ENCODE measurements around the gene PLD5.
"Not testable (repeated sequence)": the region's sequence is repeated elsewhere in the genome, so short reads cannot be mapped to it uniquely, and the experiment has no call there.

Gene PLD5

DNA sequence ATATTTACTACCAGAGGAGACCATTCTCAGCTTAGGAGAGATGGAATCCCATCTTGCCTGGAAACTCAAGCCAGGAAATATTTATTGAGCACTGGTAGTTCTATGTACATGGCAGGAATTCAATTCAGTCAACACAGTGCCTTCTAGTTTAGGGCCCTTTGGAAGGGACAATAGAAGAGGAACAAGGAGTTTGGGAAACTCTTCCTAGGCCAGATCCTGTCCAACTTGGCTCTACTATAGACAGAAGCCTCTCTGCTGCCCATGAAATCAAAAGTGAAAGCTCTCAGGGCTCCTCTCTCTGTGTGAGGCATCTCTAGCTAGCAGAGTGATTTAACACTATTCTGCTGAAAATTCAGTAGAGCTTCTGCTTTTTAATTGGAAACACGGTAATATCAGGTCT lies 281.0 kb downstream of the PLD5 start:
- no peaks in the 10 kb centered on the region for H3K9me3 ChIP-seq (ENCODE audit: control insufficient read depth, low read length)
- H3K4me1 ChIP-seq (ENCODE audit: control insufficient read depth, insufficient read depth, low read length, poor library complexity, severe bottlenecking): no peaks in the 10 kb centered on the region
- H3K27me3 ChIP-seq (replicated peaks; ENCODE audit: control insufficient read depth, insufficient read depth, low read length, poor library complexity, severe bottlenecking): no peaks in the 10 kb centered on the region
- H3K4me3 ChIP-seq (ENCODE audit: insufficient read depth, low read depth, low read length, poor library complexity, severe bottlenecking): no peak overlapping the region
- DNase-seq: no peak
- H3K27ac ChIP-seq (ENCODE audit: insufficient read depth, low read length, poor library complexity, severe bottlenecking): no peak overlapping the region
- no peaks in the 10 kb centered on the region for H3K36me3 ChIP-seq (ENCODE audit: control insufficient read depth, insufficient read depth, low read length)

DNA sequence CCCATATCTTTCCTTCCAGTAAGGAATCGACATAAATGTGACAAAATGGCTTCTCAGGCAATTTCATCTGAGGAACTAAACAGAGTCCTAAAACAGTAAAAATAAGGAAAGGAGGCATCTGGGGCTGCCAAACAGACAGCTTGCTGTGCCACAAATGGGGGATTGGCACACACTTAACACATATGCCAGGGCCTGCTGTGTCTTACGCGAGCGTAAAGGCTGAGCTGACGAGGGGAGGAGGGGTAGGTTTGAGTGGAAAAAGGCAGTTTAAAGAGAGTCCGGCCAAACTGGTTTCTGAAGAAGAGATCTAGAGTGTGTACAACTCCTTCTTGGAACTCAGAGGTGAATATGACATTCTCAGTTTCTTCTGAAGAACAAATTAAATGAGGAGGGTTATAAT lies 281.5 kb downstream of the PLD5 start:
- no peaks in the 10 kb centered on the region for H3K36me3 ChIP-seq (ENCODE audit: control insufficient read depth, insufficient read depth, low read length)
- H3K9me3 ChIP-seq (ENCODE audit: control insufficient read depth, low read length): no peaks in the 10 kb centered on the region
- no peaks in the 10 kb centered on the region for H3K27me3 ChIP-seq (replicated peaks; ENCODE audit: control insufficient read depth, insufficient read depth, low read length, poor library complexity, severe bottlenecking)
- H3K4me3 ChIP-seq (ENCODE audit: insufficient read depth, low read depth, low read length, poor library complexity, severe bottlenecking): no peak overlapping the region
- no peaks in the 10 kb centered on the region for H3K4me1 ChIP-seq (ENCODE audit: control insufficient read depth, insufficient read depth, low read length, poor library complexity, severe bottlenecking)
- no peak for DNase-seq
- no peak overlapping the region for H3K27ac ChIP-seq (ENCODE audit: insufficient read depth, low read length, poor library complexity, severe bottlenecking)

DNA sequence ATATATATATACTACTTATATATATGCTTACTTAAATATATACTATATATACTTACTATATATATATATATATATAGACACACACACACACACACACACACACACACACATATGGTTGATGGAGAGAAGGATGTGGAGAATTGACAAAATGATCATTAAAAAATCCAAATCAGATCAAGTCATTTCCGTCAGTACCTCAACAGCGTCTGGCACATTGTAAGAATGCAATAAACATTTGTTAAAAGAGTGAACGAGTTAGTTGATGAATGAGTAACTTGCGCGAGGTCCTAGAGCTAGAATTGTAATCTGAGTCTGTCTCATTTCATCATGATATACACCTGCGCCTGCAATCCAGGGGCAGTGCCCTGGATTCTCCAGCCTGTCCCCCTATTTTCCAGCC lies 282.6 kb downstream of the PLD5 start:
- Histone ChIP-seq H3K4me1 (ENCODE audit: control insufficient read depth, insufficient read depth, low read length, poor library complexity, severe bottlenecking) (no peaks in the 10 kb centered on the region), H3K36me3 (ENCODE audit: control insufficient read depth, insufficient read depth, low read length) (no peaks in the 10 kb centered on the region), H3K27me3 (replicated peaks; ENCODE audit: control insufficient read depth, insufficient read depth, low read length, poor library complexity, severe bottlenecking) (no peaks in the 10 kb centered on the region), H3K9me3 (ENCODE audit: control insufficient read depth, low read length) (no peaks in the 10 kb centered on the region), H3K4me3 (ENCODE audit: insufficient read depth, low read depth, low read length, poor library complexity, severe bottlenecking) (no peak overlapping the region), H3K27ac (ENCODE audit: insufficient read depth, low read length, poor library complexity, severe bottlenecking) (no peak overlapping the region)
- no peak for DNase-seq

DNA sequence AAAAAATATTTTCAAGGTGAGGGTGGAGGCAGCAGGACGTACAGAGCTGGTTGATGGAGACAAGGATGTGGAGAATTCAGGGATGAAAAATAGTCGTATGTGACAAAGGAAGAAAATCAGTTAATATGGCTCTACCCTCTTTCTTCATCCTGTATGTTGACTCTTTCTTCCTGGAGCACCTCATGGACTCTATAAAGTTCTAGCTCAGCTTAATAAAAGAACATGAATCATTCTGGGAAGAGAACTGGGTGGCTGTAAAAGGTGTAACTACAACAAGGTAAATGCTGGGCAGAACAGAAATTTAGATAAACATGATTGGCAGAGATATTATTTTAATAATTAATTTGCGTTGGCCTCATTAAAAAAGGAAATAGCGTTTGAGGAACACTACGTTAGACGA lies 283.8 kb downstream of the PLD5 start:
- no peak for DNase-seq
- Histone ChIP-seq H3K27ac (ENCODE audit: insufficient read depth, low read length, poor library complexity, severe bottlenecking) (no peak overlapping the region), H3K4me1 (ENCODE audit: control insufficient read depth, insufficient read depth, low read length, poor library complexity, severe bottlenecking) (no peaks in the 10 kb centered on the region), H3K36me3 (ENCODE audit: control insufficient read depth, insufficient read depth, low read length) (no peaks in the 10 kb centered on the region), H3K4me3 (ENCODE audit: insufficient read depth, low read depth, low read length, poor library complexity, severe bottlenecking) (no peak overlapping the region), H3K9me3 (ENCODE audit: control insufficient read depth, low read length) (no peaks in the 10 kb centered on the region), H3K27me3 (replicated peaks; ENCODE audit: control insufficient read depth, insufficient read depth, low read length, poor library complexity, severe bottlenecking) (no peaks in the 10 kb centered on the region)

- DNase-seq: no peak
- Histone ChIP-seq H3K4me1 (ENCODE audit: control insufficient read depth, insufficient read depth, low read length, poor library complexity, severe bottlenecking) (no peaks in the 10 kb centered on the region), H3K36me3 (ENCODE audit: control insufficient read depth, insufficient read depth, low read length) (no peaks in the 10 kb centered on the region), H3K9me3 (ENCODE audit: control insufficient read depth, low read length) (no peaks in the 10 kb centered on the region), H3K27ac (ENCODE audit: insufficient read depth, low read length, poor library complexity, severe bottlenecking) (no peak overlapping the region), H3K27me3 (replicated peaks; ENCODE audit: control insufficient read depth, insufficient read depth, low read length, poor library complexity, severe bottlenecking) (no peaks in the 10 kb centered on the region), H3K4me3 (ENCODE audit: insufficient read depth, low read depth, low read length, poor library complexity, severe bottlenecking) (no peak overlapping the region)
Observed at GRCh38 chr1:242240077-242240476, 284.4 kb downstream of the PLD5 start.

DNA sequence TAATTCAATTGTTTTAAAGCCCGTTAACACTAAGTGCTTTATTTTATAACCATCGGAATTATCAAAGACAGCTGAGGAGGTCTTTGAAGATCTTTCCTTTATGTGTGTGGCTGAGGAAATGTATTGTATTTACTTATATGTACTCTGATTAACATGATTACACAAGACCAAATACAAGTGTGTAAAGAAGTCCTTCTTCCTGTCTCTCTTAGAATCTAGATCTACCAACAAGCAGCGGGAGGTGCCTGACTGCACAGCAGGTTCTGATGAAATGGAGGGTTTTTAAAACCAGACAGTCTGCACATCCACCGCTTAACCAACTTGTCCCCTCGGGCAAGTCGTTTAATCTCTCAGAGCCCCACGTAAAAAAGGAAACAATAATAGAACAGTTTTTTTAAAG lies 285.1 kb downstream of the PLD5 start:
- no peak for DNase-seq
- Histone ChIP-seq H3K9me3 (ENCODE audit: control insufficient read depth, low read length) (no peaks in the 10 kb centered on the region), H3K36me3 (ENCODE audit: control insufficient read depth, insufficient read depth, low read length) (no peaks in the 10 kb centered on the region), H3K4me1 (ENCODE audit: control insufficient read depth, insufficient read depth, low read length, poor library complexity, severe bottlenecking) (no peaks in the 10 kb centered on the region), H3K4me3 (ENCODE audit: insufficient read depth, low read depth, low read length, poor library complexity, severe bottlenecking) (no peak overlapping the region), H3K27me3 (replicated peaks; ENCODE audit: control insufficient read depth, insufficient read depth, low read length, poor library complexity, severe bottlenecking) (no peaks in the 10 kb centered on the region), H3K27ac (ENCODE audit: insufficient read depth, low read length, poor library complexity, severe bottlenecking) (no peak overlapping the region)

- Histone ChIP-seq H3K4me3 (ENCODE audit: insufficient read depth, low read depth, low read length, poor library complexity, severe bottlenecking) (no peak overlapping the region), H3K27me3 (replicated peaks; ENCODE audit: control insufficient read depth, insufficient read depth, low read length, poor library complexity, severe bottlenecking) (no peaks in the 10 kb centered on the region), H3K27ac (ENCODE audit: insufficient read depth, low read length, poor library complexity, severe bottlenecking) (no peak overlapping the region), H3K9me3 (ENCODE audit: control insufficient read depth, low read length) (no peaks in the 10 kb centered on the region), H3K36me3 (ENCODE audit: control insufficient read depth, insufficient read depth, low read length) (no peaks in the 10 kb centered on the region), H3K4me1 (ENCODE audit: control insufficient read depth, insufficient read depth, low read length, poor library complexity, severe bottlenecking) (no peaks in the 10 kb centered on the region)
- no peak for DNase-seq
Observed at GRCh38 chr1:242237051-242237450, 287.4 kb downstream of the PLD5 start.

- Histone ChIP-seq H3K27ac (ENCODE audit: insufficient read depth, low read length, poor library complexity, severe bottlenecking) (no peak overlapping the region), H3K36me3 (ENCODE audit: control insufficient read depth, insufficient read depth, low read length) (no peaks in the 10 kb centered on the region), H3K27me3 (replicated peaks; ENCODE audit: control insufficient read depth, insufficient read depth, low read length, poor library complexity, severe bottlenecking) (no peaks in the 10 kb centered on the region), H3K4me3 (ENCODE audit: insufficient read depth, low read depth, low read length, poor library complexity, severe bottlenecking) (no peak overlapping the region), H3K4me1 (ENCODE audit: control insufficient read depth, insufficient read depth, low read length, poor library complexity, severe bottlenecking) (no peaks in the 10 kb centered on the region), H3K9me3 (ENCODE audit: control insufficient read depth, low read length) (no peaks in the 10 kb centered on the region)
- DNase-seq: no peak
Observed at GRCh38 chr1:242228991-242229390, 295.5 kb downstream of the PLD5 start.

DNA sequence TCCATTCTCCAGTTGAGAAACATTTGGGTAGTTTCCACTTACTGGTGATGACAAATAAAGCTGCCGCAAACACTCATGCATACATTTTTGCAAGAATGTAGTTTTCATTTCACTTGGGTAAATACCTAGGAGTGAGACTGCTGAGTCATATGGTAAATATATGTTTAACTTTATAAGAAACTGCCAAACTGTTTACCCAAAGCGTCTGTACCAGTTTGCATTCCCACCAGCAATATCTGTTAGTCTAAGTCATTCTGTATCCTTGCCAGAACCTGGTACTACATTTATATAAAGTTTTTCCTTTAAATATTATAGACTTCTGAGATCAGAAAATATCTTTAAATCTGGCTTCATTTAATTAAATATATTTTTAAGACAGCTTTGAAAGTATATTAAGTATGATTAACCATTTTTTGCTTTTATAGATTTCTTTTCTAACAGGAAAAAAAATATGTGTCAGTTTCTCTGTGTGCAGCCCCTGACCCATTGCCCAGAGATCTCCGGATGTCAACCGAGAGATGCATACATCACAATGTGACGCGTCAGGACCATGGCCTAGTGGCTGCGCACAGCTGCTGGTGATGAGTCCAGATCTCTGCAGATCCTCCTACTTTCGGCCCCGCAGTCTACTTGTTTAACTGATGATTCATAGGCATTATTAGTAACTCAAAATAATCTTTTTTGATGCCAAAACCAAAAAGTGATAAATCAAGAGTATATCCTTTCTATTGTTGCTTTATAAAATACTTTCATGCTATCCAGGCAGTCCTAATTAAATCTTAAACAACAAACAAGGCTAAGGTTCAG lies 298.5 kb downstream of the PLD5 start:
- no peaks in the 10 kb centered on the region for H3K36me3 ChIP-seq (ENCODE audit: control insufficient read depth, insufficient read depth, low read length)
- DNase-seq: no peak

DNA sequence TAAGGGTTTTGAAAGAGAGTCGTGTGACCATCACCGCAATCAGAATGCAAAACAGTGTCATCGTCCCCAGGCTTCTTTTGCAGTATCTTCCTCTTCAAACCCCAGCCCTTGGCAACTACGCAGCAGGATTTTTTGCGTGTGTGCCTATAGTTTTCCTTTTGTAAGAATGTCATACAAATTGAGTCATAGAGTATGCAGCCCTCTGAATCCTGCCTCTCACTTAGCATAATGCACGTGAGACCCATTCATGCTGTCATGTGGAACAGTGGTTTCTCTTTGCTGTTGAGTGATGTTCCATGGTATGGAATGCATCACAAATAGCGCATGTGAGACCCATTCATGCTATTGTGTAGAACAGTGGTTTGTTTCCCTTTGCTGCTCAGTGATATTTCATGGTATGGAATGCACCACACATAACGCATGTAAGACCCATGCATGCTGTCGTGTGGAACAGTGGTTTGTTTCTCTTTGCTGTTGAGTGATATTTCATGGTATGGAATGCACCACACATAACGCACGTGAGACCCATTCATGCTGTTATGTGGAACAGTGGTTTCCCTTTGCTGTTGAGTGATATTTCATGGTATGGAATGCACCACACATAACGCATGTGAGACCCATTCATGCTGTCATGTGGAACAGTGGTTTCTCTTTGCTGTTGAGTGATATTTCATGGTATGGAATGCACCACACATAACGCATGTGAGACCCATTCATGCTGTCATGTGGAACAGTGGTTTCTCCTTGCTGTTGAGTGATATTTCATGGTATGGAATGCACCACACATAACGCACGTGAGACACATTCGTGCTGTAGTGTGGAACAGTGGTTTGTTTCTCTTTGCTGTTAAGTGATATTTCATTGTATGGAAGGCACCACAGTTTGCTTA lies 299.4 kb downstream of the PLD5 start:
- DNase-seq; H3K4me3 ChIP-seq (ENCODE audit: insufficient read depth, low read depth, low read length, poor library complexity, severe bottlenecking); H3K36me3 ChIP-seq (ENCODE audit: control insufficient read depth, insufficient read depth, low read length); H3K9me3 ChIP-seq (ENCODE audit: control insufficient read depth, low read length); H3K27me3 ChIP-seq (replicated peaks; ENCODE audit: control insufficient read depth, insufficient read depth, low read length, poor library complexity, severe bottlenecking); H3K27ac ChIP-seq (ENCODE audit: insufficient read depth, low read length, poor library complexity, severe bottlenecking); H3K4me1 ChIP-seq (ENCODE audit: control insufficient read depth, insufficient read depth, low read length, poor library complexity, severe bottlenecking): not testable (repeated sequence)

More for the DNA sequence above, 298.5 kb downstream of the PLD5 start:
- Histone ChIP-seq H3K9me3 (ENCODE audit: control insufficient read depth, low read length) (no peaks in the 10 kb centered on the region), H3K4me3 (ENCODE audit: insufficient read depth, low read depth, low read length, poor library complexity, severe bottlenecking) (no peak overlapping the region), H3K4me1 (ENCODE audit: control insufficient read depth, insufficient read depth, low read length, poor library complexity, severe bottlenecking) (no peaks in the 10 kb centered on the region), H3K27ac (ENCODE audit: insufficient read depth, low read length, poor library complexity, severe bottlenecking) (no peak overlapping the region), H3K27me3 (replicated peaks; ENCODE audit: control insufficient read depth, insufficient read depth, low read length, poor library complexity, severe bottlenecking) (no peaks in the 10 kb centered on the region)

Measured in effector memory CD4-positive, alpha-beta T cell (primary cell).